Esophagus squamous epithelium (tissue), 4 donors: ENCODE results near the gene GNPTAB.

ENCODE experiments used
- POLR2A ChIP-seq, 4 donors: fragments of 450-650 bp; IDR thresholded peaks; one replicate each; pipeline ENCODE4 v1.6.1; 2017; ENCODE audit warnings: antibody characterized with exemption in 4 of 4, mild to moderate bottlenecking in 4 of 4, moderate library complexity in 3 of 4
- TF ChIP-seq, protein P1 (sequence below), 6 experiments: fragments of 450-650 bp in 4 of 6; fragments of 200-600 bp in 2 of 6; sonication (generic) in 2 of 6; IDR thresholded peaks; one replicate each; pipeline ENCODE4 v1.5.1; 2016 to 2019; ENCODE audit warnings: antibody characterized with exemption in 6 of 6, mild to moderate bottlenecking in 4 of 6, moderate library complexity in 4 of 6

DNA sequence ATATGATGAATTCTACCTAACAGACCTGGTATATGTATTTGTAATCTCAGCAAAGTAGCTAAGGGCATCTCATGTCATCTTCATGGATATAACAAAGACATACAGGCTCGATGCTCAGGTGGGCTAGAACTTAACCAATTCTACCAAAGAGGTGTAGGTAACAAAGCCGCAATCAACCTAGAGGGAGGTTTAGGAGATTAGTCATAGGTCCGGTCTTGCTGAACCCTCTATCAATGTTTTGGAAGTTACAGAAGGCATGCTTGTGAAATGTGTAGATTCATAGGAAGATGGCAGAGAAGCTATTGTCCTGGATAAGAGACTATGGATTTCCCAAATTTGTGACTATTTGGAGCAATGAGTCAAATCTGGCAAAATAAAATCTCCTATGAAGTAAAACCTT, 48.9 kb downstream of the GNPTAB start:
- TF ChIP-seq, protein P1, sequence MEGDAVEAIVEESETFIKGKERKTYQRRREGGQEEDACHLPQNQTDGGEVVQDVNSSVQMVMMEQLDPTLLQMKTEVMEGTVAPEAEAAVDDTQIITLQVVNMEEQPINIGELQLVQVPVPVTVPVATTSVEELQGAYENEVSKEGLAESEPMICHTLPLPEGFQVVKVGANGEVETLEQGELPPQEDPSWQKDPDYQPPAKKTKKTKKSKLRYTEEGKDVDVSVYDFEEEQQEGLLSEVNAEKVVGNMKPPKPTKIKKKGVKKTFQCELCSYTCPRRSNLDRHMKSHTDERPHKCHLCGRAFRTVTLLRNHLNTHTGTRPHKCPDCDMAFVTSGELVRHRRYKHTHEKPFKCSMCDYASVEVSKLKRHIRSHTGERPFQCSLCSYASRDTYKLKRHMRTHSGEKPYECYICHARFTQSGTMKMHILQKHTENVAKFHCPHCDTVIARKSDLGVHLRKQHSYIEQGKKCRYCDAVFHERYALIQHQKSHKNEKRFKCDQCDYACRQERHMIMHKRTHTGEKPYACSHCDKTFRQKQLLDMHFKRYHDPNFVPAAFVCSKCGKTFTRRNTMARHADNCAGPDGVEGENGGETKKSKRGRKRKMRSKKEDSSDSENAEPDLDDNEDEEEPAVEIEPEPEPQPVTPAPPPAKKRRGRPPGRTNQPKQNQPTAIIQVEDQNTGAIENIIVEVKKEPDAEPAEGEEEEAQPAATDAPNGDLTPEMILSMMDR (IDR thresholded peaks at IDR 0.05): no peak
- no peak for TF ChIP-seq POLR2A (IDR thresholded peaks at IDR 0.05)
